Keratinocyte (primary cell): ENCODE data around the gene ATXN7. TPM values are rescaled to one million over a fixed set of nuclear protein-coding genes. Genes with fewer than 3 reads are reported as not detected.

Experiments used
- DNase-seq: peaks from one replicate; pipeline ENCODE4 v3.0.0-alpha.2; 2011; ENCODE audit warnings: low read depth, missing footprints, low spot score
- FAIRE-seq: peaks from 2 replicates; lab custom pipeline; 2011; peaks lifted over from hg19 to GRCh38; lab: Jason Lieb, UNC
- H2AFZ ChIP-seq: 2 replicates; pipeline ENCODE4 v1.6.0; 2012; ENCODE audit warnings: low read length, control low read depth, inconsistent platforms; ENCODE audit not compliant: control insufficient read depth
- H3K27ac ChIP-seq: 2 replicates; pipeline ENCODE4 v1.5.1; 2011; ENCODE audit warnings: low read length; ENCODE audit not compliant: control insufficient read depth, insufficient read depth
- H3K27me3 ChIP-seq: 3 replicates; pipeline ENCODE4 v1.6.0; 2011; ENCODE audit warnings: low read length; ENCODE audit not compliant: control insufficient read depth, insufficient read depth; ENCODE audit errors: extremely low read depth
- H3K36me3 ChIP-seq, 2 experiments: 2 replicates in 1 of 2; 3 replicates in 1 of 2; pipeline ENCODE4 v1.5.1; 2011; ENCODE audit warnings: low read length in 2 of 2, mild to moderate bottlenecking in 1 of 2; ENCODE audit not compliant: control insufficient read depth in 2 of 2, insufficient read depth in 2 of 2; ENCODE audit errors: extremely low read depth in 1 of 2
- H3K4me1 ChIP-seq: 3 replicates; pipeline ENCODE4 v1.5.1; 2011; ENCODE audit warnings: low read length; ENCODE audit not compliant: control insufficient read depth, insufficient read depth; ENCODE audit errors: extremely low read depth
- H3K4me2 ChIP-seq: 3 replicates; pipeline ENCODE4 v1.6.0; 2011; ENCODE audit warnings: low read depth, low read length; ENCODE audit not compliant: control insufficient read depth, insufficient read depth; ENCODE audit errors: extremely low read depth
- H3K4me3 ChIP-seq, 3 experiments: fragments of 200-600 bp in 1 of 3; sonication (generic) in 1 of 3; 2 replicates in 2 of 3; 3 replicates in 1 of 3; pipeline ENCODE4 v1.5.1; 2011 to 2016; ENCODE audit warnings: low read length in 3 of 3, mild to moderate bottlenecking in 3 of 3, control low read depth in 2 of 3, inconsistent platforms in 1 of 3, low read depth in 1 of 3, mixed read lengths in 1 of 3, mixed run types in 1 of 3, moderate library complexity in 1 of 3; ENCODE audit not compliant: control insufficient read depth in 2 of 3, insufficient read depth in 2 of 3; ENCODE audit errors: extremely low read depth in 1 of 3
- H3K79me2 ChIP-seq: 2 replicates; pipeline ENCODE4 v1.6.0; 2012; ENCODE audit warnings: low read length; ENCODE audit not compliant: control insufficient read depth, insufficient read depth
- H3K9ac ChIP-seq: 3 replicates; pipeline ENCODE4 v1.6.0; 2011; ENCODE audit warnings: low read length; ENCODE audit not compliant: control insufficient read depth, insufficient read depth; ENCODE audit errors: extremely low read depth
- H3K9me1 ChIP-seq: 3 replicates; pipeline ENCODE4 v1.6.0; 2011; ENCODE audit warnings: low read length; ENCODE audit not compliant: control insufficient read depth, insufficient read depth; ENCODE audit errors: extremely low read depth
- H3K9me3 ChIP-seq: 2 replicates; pipeline ENCODE4 v1.5.1; 2012; ENCODE audit warnings: low read depth, low read length; ENCODE audit not compliant: control insufficient read depth
- H4K20me1 ChIP-seq: 3 replicates; pipeline ENCODE4 v1.6.0; 2011; ENCODE audit warnings: low read length; ENCODE audit not compliant: control insufficient read depth, insufficient read depth; ENCODE audit errors: extremely low read depth
- EZH2 ChIP-seq: IDR thresholded peaks from one replicate; pipeline ENCODE4 v1.6.1; 2012; ENCODE audit warnings: inconsistent platforms, mild to moderate bottlenecking, low read length, moderate library complexity
- dilution Hi-C: fragments of 300-500 bp; cut with MboI; formaldehyde crosslinking; loops from one replicate; pipeline ENCODE4 v1.7.0; 2020; ENCODE audit warnings: low sequenced_read_pairs; ENCODE audit not compliant: extremely low pct_ligation_motif_present
- polyA plus RNA-seq, 5 experiments: library from polyadenylated mRNA; depleted of rRNA in 3 of 5; stranded (reverse) in 3 of 5; stranded (forward) in 1 of 5; unstranded in 1 of 5; fragments of >200 nt; gene quantifications; 1 replicate in 1 of 5; 2 replicates in 3 of 5; 3 replicates in 1 of 5; pipeline versions ENCODE4 v1.2.1 to v1.2.3, GENCODE V29; 2011 to 2012; ENCODE audit warnings: missing spikeins in 2 of 5, low read depth in 1 of 5, low replicate concordance in 1 of 5
- TF ChIP-seq, protein P1 (sequence below), 3 experiments: IDR thresholded peaks in 1 of 3; conservative IDR thresholded peaks in 1 of 3; optimal IDR thresholded peaks in 1 of 3; 2 replicates in 2 of 3; 3 replicates in 1 of 3; pipeline versions ENCODE3 to v1.5.1; 2011; ENCODE audit warnings: low read length in 3 of 3, mild to moderate bottlenecking in 3 of 3, moderate library complexity in 2 of 3, control low read depth in 1 of 3, inconsistent platforms in 1 of 3; ENCODE audit not compliant: insufficient read depth in 2 of 3; ENCODE audit errors: extremely low read depth in 1 of 3

Gene ATXN7
- polyA plus RNA-seq, 1 donor (not counting 4 experiments of a cell fraction or from before 2014, with no cell fraction given), result 8.8 TPM

DNA sequence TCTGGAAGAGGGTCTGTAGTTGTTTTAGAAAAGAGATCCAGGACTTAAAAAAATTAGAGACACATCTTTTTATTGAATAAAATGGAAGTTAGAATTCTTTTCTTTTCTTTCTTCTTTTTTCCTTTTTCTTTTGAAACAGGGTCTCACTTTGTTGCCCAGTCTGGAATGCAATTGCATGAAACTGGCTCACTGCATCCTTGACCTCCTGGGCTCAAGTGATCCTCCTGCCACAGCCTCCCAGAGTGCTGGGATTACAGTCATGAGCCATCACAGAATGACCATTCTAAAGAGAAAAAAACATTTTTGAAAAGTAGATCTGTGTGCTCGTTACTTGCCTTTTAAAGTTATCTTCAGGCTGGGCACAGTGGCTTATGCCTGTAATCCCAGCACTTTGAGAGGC is 3.6 kb downstream of the ATXN7 start:
- peaks cover 76% of the 10 kb centered on the region for H3K79me2 ChIP-seq
- no peak overlapping the region for H3K27ac ChIP-seq
- no peaks in the 10 kb centered on the region for H3K9me3 ChIP-seq
- dilution Hi-C loops, result no loop called here
- H4K20me1 ChIP-seq, result no peaks in the 10 kb centered on the region
- no peaks in the 10 kb centered on the region for H3K27me3 ChIP-seq
- no peaks in the 10 kb centered on the region for H3K36me3 ChIP-seq
- no peak for DNase-seq
- no peak overlapping the region for H3K9ac ChIP-seq
- peaks cover 21% of the 10 kb centered on the region for H3K4me1 ChIP-seq
- no peak overlapping the region for H2AFZ ChIP-seq
- no peak overlapping the region for H3K4me3 ChIP-seq
- TF ChIP-seq EZH2, result no peak
- TF ChIP-seq, protein P1, sequence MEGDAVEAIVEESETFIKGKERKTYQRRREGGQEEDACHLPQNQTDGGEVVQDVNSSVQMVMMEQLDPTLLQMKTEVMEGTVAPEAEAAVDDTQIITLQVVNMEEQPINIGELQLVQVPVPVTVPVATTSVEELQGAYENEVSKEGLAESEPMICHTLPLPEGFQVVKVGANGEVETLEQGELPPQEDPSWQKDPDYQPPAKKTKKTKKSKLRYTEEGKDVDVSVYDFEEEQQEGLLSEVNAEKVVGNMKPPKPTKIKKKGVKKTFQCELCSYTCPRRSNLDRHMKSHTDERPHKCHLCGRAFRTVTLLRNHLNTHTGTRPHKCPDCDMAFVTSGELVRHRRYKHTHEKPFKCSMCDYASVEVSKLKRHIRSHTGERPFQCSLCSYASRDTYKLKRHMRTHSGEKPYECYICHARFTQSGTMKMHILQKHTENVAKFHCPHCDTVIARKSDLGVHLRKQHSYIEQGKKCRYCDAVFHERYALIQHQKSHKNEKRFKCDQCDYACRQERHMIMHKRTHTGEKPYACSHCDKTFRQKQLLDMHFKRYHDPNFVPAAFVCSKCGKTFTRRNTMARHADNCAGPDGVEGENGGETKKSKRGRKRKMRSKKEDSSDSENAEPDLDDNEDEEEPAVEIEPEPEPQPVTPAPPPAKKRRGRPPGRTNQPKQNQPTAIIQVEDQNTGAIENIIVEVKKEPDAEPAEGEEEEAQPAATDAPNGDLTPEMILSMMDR (optimal IDR thresholded peaks at IDR 0.05 in 1 of 3, IDR thresholded peaks at IDR 0.05 in 1 of 3, conservative IDR thresholded peaks at IDR 0.05 in 1 of 3; ENCODE audit: extremely low read depth in 1 of 3, insufficient read depth in 2 of 3, low read length in 3 of 3), result no peak
- H3K4me2 ChIP-seq, result no peak overlapping the region
- no peaks in the 10 kb centered on the region for H3K9me1 ChIP-seq
- FAIRE-seq, result no peak

DNA sequence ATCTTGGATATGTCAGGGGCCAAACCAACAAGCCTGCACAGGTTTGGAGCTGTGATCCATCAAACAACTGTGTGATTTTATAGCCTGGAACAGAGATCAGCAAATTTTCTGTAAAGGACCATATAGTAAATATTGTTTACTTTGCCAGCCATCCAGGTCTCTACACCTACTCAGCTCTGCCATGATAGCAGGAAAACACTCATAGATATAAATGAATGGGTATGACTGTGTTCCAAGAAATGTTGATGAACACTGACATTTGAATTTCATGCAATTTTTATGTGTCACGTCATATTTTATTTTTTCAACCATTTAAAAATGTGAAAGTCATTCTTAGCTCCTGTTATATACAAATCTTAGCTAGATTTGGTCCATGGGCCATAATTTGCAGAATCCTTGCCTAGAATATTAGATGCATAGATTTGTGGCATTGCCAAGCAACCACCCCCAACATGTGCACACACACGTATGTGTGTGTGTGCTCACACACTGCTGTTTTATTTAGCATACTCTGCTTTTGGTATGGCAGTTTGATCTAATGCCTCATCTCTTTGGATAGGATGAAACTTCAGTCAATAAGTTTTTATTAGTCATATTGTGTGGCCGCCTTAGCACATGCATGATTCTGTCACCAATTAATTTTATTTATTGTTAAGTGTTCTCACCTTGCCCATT is 6.4 kb downstream of the ATXN7 start:
- no peak for DNase-seq
- TF ChIP-seq EZH2, result no peak
- TF ChIP-seq, protein P1 (optimal IDR thresholded peaks at IDR 0.05 in 1 of 3, IDR thresholded peaks at IDR 0.05 in 1 of 3, conservative IDR thresholded peaks at IDR 0.05 in 1 of 3; ENCODE audit: extremely low read depth in 1 of 3, insufficient read depth in 2 of 3, low read length in 3 of 3), result no peak
- Histone ChIP-seq H3K9ac (no peak overlapping the region), H3K4me1 (peaks cover 21% of the 10 kb centered on the region), H3K36me3 (no peaks in the 10 kb centered on the region), H3K9me1 (no peaks in the 10 kb centered on the region), H3K4me2 (no peak overlapping the region), H3K79me2 (peaks cover 75% of the 10 kb centered on the region), H2AFZ (no peak overlapping the region), H3K9me3 (no peaks in the 10 kb centered on the region), H4K20me1 (no peaks in the 10 kb centered on the region), H3K27ac (no peak overlapping the region), H3K4me3 (no peak overlapping the region), H3K27me3 (no peaks in the 10 kb centered on the region)
- dilution Hi-C loops, result no loop called here
- no peak for FAIRE-seq
